Caco-2 (cell line): ENCODE data around the gene JTB. TPM values are rescaled to one million over a fixed set of nuclear protein-coding genes. Genes with fewer than 3 reads are reported as not detected.
A peak's percentile ranks its signal among the peaks of the same experiment; 100 is the strongest.

Experiments used
- BruUV-seq: library from RNA; stranded (reverse); fragments of 400-500 nt; replicated peaks from 2 replicates; lab custom pipeline; 2021; lab: Mats Ljungman, UMichigan
- CTCF ChIA-PET: fragments of 300-600 bp; sonication (Branson Sonifier 250); formaldehyde crosslinking; loops from one replicate; lab custom pipeline; 2022; ENCODE audit warnings: antibody characterized with exemption; lab: Charles Lee
- POLR2A ChIA-PET: fragments of 300-600 bp; sonication (Branson Sonifier 250); formaldehyde crosslinking; loops from one replicate; lab custom pipeline; 2022; ENCODE audit warnings: antibody characterized with exemption; lab: Charles Lee
- DNase-seq, 2 experiments: peaks; one replicate each; pipeline versions ENCODE4 v3.0.0 to v3.0.0-alpha.2; 2020 to 2022
- H3K27me3 ChIP-seq: replicated peaks from 2 replicates; pipeline ENCODE4 v1.6.0; 2011; ENCODE audit warnings: low read length; ENCODE audit not compliant: control insufficient read depth, insufficient read depth
- H3K36me3 ChIP-seq: 2 replicates; pipeline ENCODE4 v1.5.1; 2011; ENCODE audit warnings: low read length; ENCODE audit not compliant: control insufficient read depth, insufficient read depth
- H3K4me1 ChIP-seq: fragments of 250-450 bp; sonication (Bioruptor Pico); 2 replicates; pipeline ENCODE4 v1.5.1; 2020; ENCODE audit warnings: mild to moderate bottlenecking
- H3K4me3 ChIP-seq: 2 replicates; pipeline ENCODE4 v1.5.1; 2011; ENCODE audit warnings: low read depth, mild to moderate bottlenecking, control low read depth, low read length
- H3K9me3 ChIP-seq: fragments of 250-450 bp; sonication (Bioruptor Pico); 2 replicates; pipeline ENCODE4 v1.5.1; 2020; ENCODE audit warnings: mild to moderate bottlenecking, moderate library complexity
- H3K27ac Mint-ChIP-seq: one replicate; pipeline ENCODE4 v1.8.0; 2022; ENCODE audit warnings: mixed read lengths; ENCODE audit not compliant: unreplicated experiment
- H3K27me3 Mint-ChIP-seq: one replicate; pipeline ENCODE4 v1.8.0; 2022; ENCODE audit warnings: mixed read lengths; ENCODE audit not compliant: insufficient read depth, unreplicated experiment
- H3K36me3 Mint-ChIP-seq: one replicate; pipeline ENCODE4 v1.8.0; 2022; ENCODE audit warnings: mild to moderate bottlenecking, mixed read lengths; ENCODE audit not compliant: insufficient read depth, unreplicated experiment
- H3K4me1 Mint-ChIP-seq: one replicate; pipeline ENCODE4 v1.8.0; 2022; ENCODE audit warnings: low read depth, mixed read lengths; ENCODE audit not compliant: unreplicated experiment
- H3K4me3 Mint-ChIP-seq: one replicate; pipeline ENCODE4 v1.8.0; 2022; ENCODE audit warnings: mild to moderate bottlenecking, moderate library complexity, mixed read lengths; ENCODE audit not compliant: unreplicated experiment
- H3K9me3 Mint-ChIP-seq: one replicate; pipeline ENCODE4 v1.8.0; 2022; ENCODE audit warnings: mixed read lengths; ENCODE audit not compliant: unreplicated experiment
- CTCF ChIP-seq, 2 experiments: fragments of 200-600 bp in 1 of 2; IDR thresholded peaks; 1 replicate in 1 of 2; 2 replicates in 1 of 2; pipeline versions ENCODE4 v1.5.1 to v1.8.0; 2011 to 2022; ENCODE audit warnings: antibody characterized with exemption in 1 of 2, control low read depth in 1 of 2, inconsistent platforms in 1 of 2, low read depth in 1 of 2, low read length in 1 of 2, mild to moderate bottlenecking in 1 of 2, moderate library complexity in 1 of 2; ENCODE audit not compliant: insufficient read depth in 1 of 2, severe bottlenecking in 1 of 2, unreplicated experiment in 1 of 2
- intact Hi-C: fragments of 100-400 bp; cut with micrococcal nuclease; formaldehyde crosslinking; loops from one replicate; pipeline ENCODE4 v1.10.0; 2022; ENCODE audit not compliant: unreplicated experiment
- total RNA-seq: library from RNA; stranded (reverse); gene quantifications from 2 replicates; pipeline ENCODE4 v1.2.3, GENCODE V29; 2022

Gene JTB
- total RNA-seq, 1 experiment from 2014 or later = 123 TPM

GRCh38 chr1:153957744-153958110, 19.7 kb downstream of the JTB start:
- H3K27ac Mint-ChIP-seq = peak overlapping the region; percentile 78
- Histone ChIP-seq H3K27me3 (no peaks in the 10 kb centered on the region), H3K4me3 (peak overlapping the region; percentile 98), H3K4me1 (peaks cover 26% of the 10 kb centered on the region), H3K9me3 (no peaks in the 10 kb centered on the region), H3K36me3 (peaks cover 4% of the 10 kb centered on the region)
- CTCF ChIA-PET = interaction anchor here (1.5 to 1.8 kb wide), 2 partner anchors 10 to 11 kb away, joined by 5 to 8 read pairs; partner anchors contain the start of gene DENND4B
- H3K36me3 Mint-ChIP-seq = peaks cover 61% of the 10 kb centered on the region
- no peaks in the 10 kb centered on the region for H3K9me3 Mint-ChIP-seq
- peaks cover 35% of the 10 kb centered on the region for H3K4me1 Mint-ChIP-seq
- no peak for DNase-seq
- POLR2A ChIA-PET = interaction anchor here (1.5 to 2.5 kb wide), 2 partner anchors 9 to 20 kb away, joined by 12 to 22 read pairs; partner anchors contain the start of genes CREB3L4 and JTB
- H3K4me3 Mint-ChIP-seq = peak overlapping the region; percentile 88
- intact Hi-C loops = no loop called here
- no TSS peak for BruUV-seq
- H3K27me3 Mint-ChIP-seq = no peaks in the 10 kb centered on the region
- TF ChIP-seq CTCF (IDR thresholded peaks at IDR 0.05; ENCODE audit: insufficient read depth in 1 of 2, low read depth in 1 of 2, low read length in 1 of 2, severe bottlenecking in 1 of 2, unreplicated experiment in 1 of 2) = no peak

- TF ChIP-seq CTCF (IDR thresholded peaks at IDR 0.05; ENCODE audit: insufficient read depth in 1 of 2, low read depth in 1 of 2, low read length in 1 of 2, severe bottlenecking in 1 of 2, unreplicated experiment in 1 of 2) = no peak
- no peak for DNase-seq
- Mint-ChIP-seq H3K36me3 (peaks cover 61% of the 10 kb centered on the region), H3K4me1 (peaks cover 30% of the 10 kb centered on the region), H3K27ac (peak overlapping the region; percentile 78), H3K4me3 (peak overlapping the region; percentile 88), H3K9me3 (no peaks in the 10 kb centered on the region), H3K27me3 (no peaks in the 10 kb centered on the region)
- Histone ChIP-seq H3K27me3 (no peaks in the 10 kb centered on the region), H3K9me3 (no peaks in the 10 kb centered on the region), H3K36me3 (peaks cover 9% of the 10 kb centered on the region), H3K4me3 (peak overlapping the region; percentile 98), H3K4me1 (peaks cover 26% of the 10 kb centered on the region)
- intact Hi-C loops = no loop called here
- ChIA-PET POLR2A (interaction anchor here (2.5 kb wide), 1 partner anchor 10 kb away, joined by 22 read pairs; the partner anchor contains the start of gene CREB3L4), CTCF (interaction anchor here (1.8 kb wide), 1 partner anchor 10 kb away, joined by 5 read pairs; the partner anchor contains the start of gene DENND4B)
- no TSS peak for BruUV-seq
Observed at GRCh38 chr1:153956997-153957715, 20.3 kb downstream of the JTB start.

- ChIA-PET CTCF (no interaction called here), POLR2A (no interaction called here)
- Histone ChIP-seq H3K4me3 (no peak overlapping the region), H3K9me3 (no peaks in the 10 kb centered on the region), H3K4me1 (peaks cover 22% of the 10 kb centered on the region), H3K36me3 (peaks cover 6% of the 10 kb centered on the region), H3K27me3 (no peaks in the 10 kb centered on the region)
- H3K4me1 Mint-ChIP-seq = peaks cover 21% of the 10 kb centered on the region
- H3K27me3 Mint-ChIP-seq = no peaks in the 10 kb centered on the region
- no peak overlapping the region for H3K27ac Mint-ChIP-seq
- no peak overlapping the region for H3K4me3 Mint-ChIP-seq
- no TSS peak for BruUV-seq
- H3K36me3 Mint-ChIP-seq = peaks cover 48% of the 10 kb centered on the region
- TF ChIP-seq CTCF (IDR thresholded peaks at IDR 0.05; ENCODE audit: insufficient read depth in 1 of 2, low read depth in 1 of 2, low read length in 1 of 2, severe bottlenecking in 1 of 2, unreplicated experiment in 1 of 2) = no peak
- intact Hi-C loops = no loop called here
- no peaks in the 10 kb centered on the region for H3K9me3 Mint-ChIP-seq
- DNase-seq = no peak
Observed at GRCh38 chr1:153954826-153955225, 22.6 kb downstream of the JTB start.
